ENCODE data around the gene OR4D10. TPM values are rescaled to one million over a fixed set of nuclear protein-coding genes. Genes with fewer than 3 reads are reported as not detected.
"Not testable (repeated sequence)": the region's sequence is repeated elsewhere in the genome, so short reads cannot be mapped to it uniquely, and the experiment has no call there.

OR4D10 gene
- not detected in 2 replicates for total RNA-seq

GRCh38 chr11:59473015-59473414 lies at the start of gene OR4D10:
Gene OR4D10 (plus strand): TSS chr11:59473315. CDS start chr11:59477430, 4,115 bp downstream.
- DNase-seq, result no peak

GRCh38 chr11:59423835-59424234 lies 49.3 kb upstream of the OR4D10 start:
- no peak for DNase-seq

DNA sequence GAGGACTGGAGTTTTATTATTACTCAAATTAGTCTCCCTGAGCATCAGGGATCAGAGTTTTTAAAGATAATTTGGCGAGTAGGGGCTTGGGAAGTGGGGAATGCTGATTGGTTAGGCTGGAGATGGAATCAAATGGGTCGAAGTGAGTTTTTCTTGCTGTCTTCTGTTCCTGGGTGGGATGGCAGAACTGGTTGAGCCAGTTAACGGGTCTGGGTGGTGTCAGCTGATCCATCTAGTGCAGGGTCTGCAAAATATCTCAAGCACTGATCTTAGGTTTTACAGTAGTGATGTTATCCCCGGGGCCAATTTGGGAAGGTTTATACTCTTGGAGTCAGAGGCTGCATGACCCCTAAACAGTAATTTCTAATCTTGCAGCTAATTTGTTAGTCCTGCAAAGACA lies 48.0 kb upstream of the OR4D10 start:
- no peak for DNase-seq

- DNase-seq, result no peak
These were observed 46.6 kb upstream of the OR4D10 start, which contains the start of gene OR5A2 for GRCh38 chr11:59426361-59427067. Gene OR5A2 (minus strand): TSS chr11:59426413. CDS start chr11:59422953, 3,460 bp downstream.

- DNase-seq, result no peak
These were observed 46.1 kb upstream of the OR4D10 start for GRCh38 chr11:59427068-59427382.

DNA sequence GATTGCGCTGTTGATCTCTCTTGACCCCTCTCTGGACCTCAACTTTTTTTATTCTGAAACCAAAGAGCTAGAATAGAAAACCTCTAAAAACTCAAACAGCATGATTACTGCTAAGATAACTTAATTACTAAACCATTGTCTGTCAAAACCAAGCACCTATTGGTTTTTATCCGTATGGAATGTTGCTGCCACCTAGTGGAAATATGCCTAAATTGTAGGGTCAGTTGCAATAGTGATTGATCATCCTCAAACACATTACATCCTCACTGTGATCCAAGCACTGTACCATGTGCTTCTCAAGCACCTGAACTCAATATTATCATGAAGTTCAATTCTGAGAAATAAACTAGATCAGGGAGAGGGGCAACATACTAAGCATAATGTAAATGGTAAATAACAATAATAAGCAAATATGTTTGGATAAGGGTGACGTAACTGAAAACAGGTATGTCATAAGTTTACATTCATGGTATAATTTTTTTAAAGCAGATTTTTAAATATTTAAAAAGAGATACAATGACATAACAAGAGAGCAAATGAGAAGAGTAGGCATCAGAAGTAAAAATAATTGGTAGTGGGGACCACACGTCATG lies 43.1 kb upstream of the OR4D10 start:
- peak; percentile 73 for DNase-seq

DNA sequence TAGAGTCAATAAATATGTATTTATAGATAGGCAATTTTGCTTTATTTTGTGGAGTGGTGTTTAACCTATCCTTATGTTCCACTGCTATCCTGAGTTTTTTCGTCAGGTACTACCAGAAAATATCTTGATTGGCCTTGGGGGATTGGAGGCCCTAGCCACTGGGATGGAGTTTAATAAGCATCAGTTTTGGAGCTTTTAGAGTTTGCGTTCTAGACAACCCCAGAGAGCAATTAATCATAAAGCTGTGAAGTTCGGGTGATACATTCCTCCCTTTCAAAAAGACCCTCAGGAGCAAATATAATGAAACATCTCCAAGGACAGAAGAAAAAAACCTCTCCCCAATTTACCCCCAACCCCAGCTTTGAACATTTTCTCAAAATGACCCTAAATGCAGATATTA lies 36.9 kb upstream of the OR4D10 start, which contains the start of gene OR5A1:
OR5A1 (plus strand) TSS at position 301 of the 400 bp plus-strand sequence. CDS start 6,700 bp downstream, outside the sequence.
- no peak for DNase-seq

- DNase-seq, result no peak
These were observed 35.3 kb upstream of the OR4D10 start for GRCh38 chr11:59437770-59438169.

- not testable (repeated sequence) for DNase-seq
These were observed 27.5 kb upstream of the OR4D10 start for GRCh38 chr11:59445624-59446023.

- no peak for DNase-seq
These were observed 24.6 kb upstream of the OR4D10 start for GRCh38 chr11:59448484-59448883.

DNA sequence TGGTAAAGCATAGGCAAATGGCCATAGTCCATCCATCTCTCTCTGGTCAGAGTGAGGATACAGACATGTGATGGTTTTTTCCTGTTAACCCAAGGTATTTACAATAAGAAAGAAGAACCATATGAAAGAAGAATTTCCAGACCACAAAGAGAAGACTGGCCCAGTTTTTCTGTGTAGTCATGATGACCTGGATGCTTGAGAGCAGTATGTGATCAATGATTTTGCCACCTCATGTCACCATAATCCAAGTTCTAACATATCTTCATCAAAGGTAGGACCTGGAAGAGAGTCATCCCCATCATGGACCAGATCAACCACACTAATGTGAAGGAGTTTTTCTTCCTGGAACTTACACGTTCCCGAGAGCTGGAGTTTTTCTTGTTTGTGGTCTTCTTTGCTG lies 16.5 kb upstream of the OR4D10 start, which contains the start of gene OR4D6:
OR4D6 (plus strand) TSS at position 301 of the 400 bp plus-strand sequence; CDS start at position 301, 0 bp downstream.
- DNase-seq, result no peak

DNA sequence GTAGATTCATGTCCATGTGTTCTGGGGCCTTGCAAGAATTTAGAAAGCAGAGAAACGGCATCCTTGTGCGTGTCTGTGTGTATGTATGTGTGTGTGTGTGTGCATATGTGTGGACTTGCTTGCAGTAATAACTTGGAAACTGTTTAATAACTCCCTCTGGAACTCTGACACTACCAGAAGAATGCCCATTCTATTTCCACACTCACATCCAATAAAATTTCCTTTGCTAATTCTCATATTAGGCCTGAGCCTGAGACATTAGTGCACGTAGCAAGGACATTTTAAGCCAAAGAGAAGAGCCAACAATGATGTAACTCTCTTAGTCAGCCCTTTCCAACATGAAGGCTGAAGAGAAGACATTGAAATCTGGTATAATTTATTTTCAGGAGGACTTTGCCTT lies 13.2 kb upstream of the OR4D10 start:
- DNase-seq, result no peak

- DNase-seq, result peak; percentile 27
These were observed 9.9 kb upstream of the OR4D10 start for GRCh38 chr11:59463190-59463641.

- no peak for DNase-seq
These were observed 2.1 kb downstream of the OR4D10 start for GRCh38 chr11:59475176-59475575.

DNA sequence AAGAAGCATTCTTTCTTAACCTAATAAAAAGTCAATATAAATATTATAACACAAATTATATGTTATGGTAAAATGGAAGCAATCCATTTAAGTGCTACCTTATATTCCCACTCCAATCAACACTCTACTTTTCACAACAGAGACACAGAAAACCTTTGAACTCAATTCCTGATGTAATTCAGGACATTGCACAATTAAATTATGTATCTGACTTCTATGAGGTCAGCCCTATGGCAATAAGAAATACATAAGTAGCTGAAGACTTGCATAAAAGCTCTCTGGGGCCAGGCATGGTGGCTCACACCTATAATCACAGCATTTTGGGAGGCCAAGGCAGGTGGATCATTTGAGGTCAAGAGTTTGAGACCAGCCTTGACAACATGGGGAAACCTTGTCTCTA lies 6.8 kb downstream of the OR4D10 start:
- no peak for DNase-seq

- DNase-seq, result no peak
These were observed 7.2 kb downstream of the OR4D10 start for GRCh38 chr11:59480359-59480758.

DNA sequence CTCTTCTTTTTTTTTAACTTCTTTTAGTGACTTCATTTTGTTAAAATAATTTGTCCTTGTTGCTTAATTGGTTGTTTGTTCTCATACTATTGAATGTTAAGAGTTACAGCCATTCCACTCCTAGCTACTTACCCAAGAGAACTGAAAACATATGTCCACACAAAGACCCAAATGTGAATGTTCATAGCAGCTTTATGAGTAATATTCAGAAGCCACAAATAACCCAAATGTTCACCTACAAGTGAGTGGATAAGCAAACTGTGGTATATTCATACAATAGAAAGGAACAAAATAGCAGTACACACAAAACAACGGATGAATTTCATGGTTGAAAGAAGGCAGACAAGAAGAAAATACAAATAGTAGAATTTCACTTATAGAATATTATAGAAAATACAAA lies 28.8 kb downstream of the OR4D10 start:
- DNase-seq, result no peak

- DNase-seq, result no peak
These were observed 30.2 kb downstream of the OR4D10 start, which contains the start of gene OR4D11 for GRCh38 chr11:59503276-59503675. Gene OR4D11 (plus strand): TSS chr11:59503576. CDS start chr11:59503576, 0 bp downstream.

DNA sequence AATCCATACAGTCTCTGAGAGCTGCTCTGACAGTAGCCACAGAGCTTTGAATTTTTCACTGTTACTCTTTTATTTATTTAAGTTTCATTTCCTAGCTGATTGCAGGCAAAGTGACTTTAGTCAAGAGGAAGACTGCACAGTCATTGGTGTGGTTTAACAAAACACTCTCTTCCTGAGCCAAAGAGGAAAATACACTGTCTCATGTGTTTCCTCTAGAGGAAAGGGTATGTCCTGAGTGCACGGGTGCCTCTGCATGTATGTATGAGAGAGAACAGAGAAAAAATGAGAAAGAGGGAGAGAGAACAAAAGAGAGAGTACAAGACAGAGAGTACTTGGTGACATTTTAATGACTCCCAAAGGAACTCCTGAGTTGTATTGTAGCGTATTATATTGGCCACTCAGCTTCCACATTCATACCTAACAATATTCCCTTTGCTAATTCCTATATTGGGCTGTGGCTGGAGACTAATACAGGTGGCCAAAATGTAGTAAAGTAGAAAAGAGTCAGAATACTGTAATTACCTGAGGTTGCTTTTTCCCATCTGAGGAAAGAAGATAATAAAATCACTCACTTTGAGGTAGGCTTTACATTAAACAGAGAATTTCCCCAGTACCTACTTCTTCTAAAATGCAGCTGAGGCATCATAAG lies 38.0 kb downstream of the OR4D10 start, which contains the start of gene OR4D9:
OR4D9 (plus strand) TSS at position 599 of the 649 bp plus-strand sequence. CDS start 3,374 bp downstream, outside the sequence.
- DNase-seq, result peak; percentile 71

- peak; percentile 4 for DNase-seq
These were observed 38.6 kb downstream of the OR4D10 start for GRCh38 chr11:59511675-59512074.

GRCh38 chr11:59520139-59520538 lies 47.0 kb downstream of the OR4D10 start:
- DNase-seq, result not testable (repeated sequence)

DNA sequence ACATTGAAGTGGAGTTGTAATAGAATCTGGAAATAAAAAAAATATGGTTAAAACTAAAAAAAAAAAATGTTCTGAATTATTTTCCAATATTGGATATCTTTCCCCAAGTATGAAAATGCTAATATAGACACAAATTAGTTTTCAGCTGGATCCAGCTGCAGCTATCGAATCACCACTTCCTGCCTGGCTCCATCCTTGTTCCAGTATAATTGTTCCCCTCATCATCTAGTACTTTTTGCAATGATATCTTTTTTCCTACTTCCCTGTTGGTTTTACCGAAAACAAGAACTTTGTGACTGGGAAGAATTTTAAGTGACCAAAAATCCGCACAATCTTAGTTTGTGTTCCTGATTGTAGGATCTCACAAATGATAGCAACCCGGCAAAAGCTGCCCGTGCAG lies 47.6 kb downstream of the OR4D10 start:
- DNase-seq, result no peak

DNA sequence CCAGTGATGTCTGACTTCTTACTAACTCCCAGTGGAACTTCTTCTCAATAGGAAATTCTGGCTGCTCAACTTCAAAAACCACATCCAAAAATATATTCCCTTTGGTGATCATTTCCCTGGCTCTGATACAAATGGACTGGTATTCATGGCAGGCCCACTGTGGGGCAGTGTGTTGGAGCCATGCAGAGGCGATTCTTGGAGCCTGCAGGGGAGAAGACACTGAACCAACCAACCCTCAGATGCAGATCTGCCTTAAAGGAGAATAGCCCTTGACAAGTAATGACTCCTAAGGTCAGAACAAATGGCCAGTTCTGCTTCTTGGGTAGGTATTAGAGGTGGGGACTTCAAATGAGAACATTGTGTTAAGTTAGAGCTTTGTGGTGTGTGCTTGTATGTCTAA lies 50.4 kb downstream of the OR4D10 start:
- DNase-seq, result no peak
